ENCODE measurements around the gene SYPL1. TPM values are rescaled to one million over a fixed set of nuclear protein-coding genes. Genes with fewer than 3 reads are reported as not detected.

Gene SYPL1
- total and polyA plus RNA-seq, 2 donors (not counting 3 experiments of a cell fraction or from before 2014, with no cell fraction given): 59.8 to 67.1 TPM

DNA sequence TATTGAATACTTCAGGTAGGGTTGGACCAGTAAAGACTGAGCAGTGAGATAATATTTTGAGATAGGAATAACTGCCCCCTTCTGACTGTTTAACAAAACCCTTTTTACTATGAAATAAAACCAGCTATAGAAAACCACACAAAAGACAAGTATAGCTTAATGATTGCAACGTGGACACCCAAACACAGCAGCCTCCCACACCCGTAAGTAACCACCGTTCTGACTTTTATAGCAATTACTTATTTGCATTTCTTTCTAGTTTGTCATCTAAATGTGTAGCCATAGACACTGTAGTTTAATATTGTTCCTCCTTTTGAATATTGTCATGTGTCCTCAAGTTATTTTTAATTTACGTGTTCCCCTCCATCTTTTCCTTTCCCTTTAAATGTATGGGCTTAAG lies 42.9 kb upstream of the SYPL1 start:
- CTCF ChIA-PET: interaction anchor here (1.6 to 7.0 kb wide), 13 partner anchors 10 to 503 kb away, joined by 5 to 209 read pairs (median 17); no protein-coding TSS in a partner anchor
- POLR2A ChIA-PET: no interaction called here
- Histone ChIP-seq H3K79me2 (ENCODE audit: control insufficient read depth, insufficient read depth, low read length) (no peaks in the 10 kb centered on the region), H3K4me2 (ENCODE audit: insufficient read depth, low read length) (no peak overlapping the region), H3K9me3 (replicated peaks; ENCODE audit: control insufficient read depth, insufficient read depth, low read length) (no peaks in the 10 kb centered on the region), H3K36me3 (ENCODE audit: control insufficient read depth in 2 of 2, extremely low read depth in 1 of 2, insufficient read depth in 2 of 2, low read length in 2 of 2) (no peaks in the 10 kb centered on the region), H3K27ac (ENCODE audit: insufficient read depth, low read depth, low read length) (no peak overlapping the region), H4K20me1 (replicated peaks; ENCODE audit: control insufficient read depth, extremely low read depth, insufficient read depth, low read length) (no peaks in the 10 kb centered on the region), H3K9ac (replicated peaks; ENCODE audit: extremely low read depth, insufficient read depth, low read length) (no peak overlapping the region), H3K27me3 (ENCODE audit: control insufficient read depth in 2 of 2, insufficient read depth in 2 of 2, low read length in 2 of 2) (peaks cover 29 to 30% of the 10 kb centered on the region in 2 experiments), H3K4me1 (ENCODE audit: control insufficient read depth, extremely low read depth, insufficient read depth, low read length) (peaks cover 4% of the 10 kb centered on the region), H3K4me3 (replicated peaks in 1 of 3; ENCODE audit: insufficient read depth in 1 of 3, low read depth in 1 of 3, low read length in 3 of 3) (no peak overlapping the region), H2AFZ (ENCODE audit: low read depth, low read length) (no peak overlapping the region), H3K9me1 (replicated peaks; ENCODE audit: control insufficient read depth, extremely low read depth, insufficient read depth, low read length) (no peaks in the 10 kb centered on the region)
- no TSS peak for BruUV-seq (replicated peaks)
- dilution Hi-C loops (cut with MboI; ENCODE audit: extremely low pct_ligation_motif_present, low sequenced_read_pairs) (loop anchor here (25.0 kb wide), 1 partner anchor 93 kb away; no protein-coding TSS in a partner anchor), intact Hi-C loops (cut with micrococcal nuclease) (loop anchor here (10.0 kb wide), 1 partner anchor 390 kb away; no protein-coding TSS in a partner anchor)
- FAIRE-seq (no peak), DNase-seq (ENCODE audit: low read depth, low spot score) (no peak)
- TF ChIP-seq POLR2A (IDR thresholded peaks at IDR 0.05; ENCODE audit: low read depth, low read length) (no peak), FOS (IDR thresholded peaks at IDR 0.05; ENCODE audit: borderline replicate concordance, insufficient read depth, low read length) (no peak), CTCF (IDR thresholded peaks at IDR 0.05; ENCODE audit: extremely low read depth in 1 of 2, insufficient read depth in 1 of 2, low read depth in 1 of 2, low read length in 2 of 2) (no peak), POLR2AphosphoS5 (IDR thresholded peaks at IDR 0.05; ENCODE audit: insufficient read depth, low read depth, low read length) (no peak), EZH2 (IDR thresholded peaks at IDR 0.05; ENCODE audit: borderline replicate concordance, low read depth, low read length, severe bottlenecking) (no peak), JUN (IDR thresholded peaks at IDR 0.05; ENCODE audit: borderline replicate concordance, insufficient read depth, insufficient read length, low read depth) (no peak), MYC (IDR thresholded peaks at IDR 0.05; ENCODE audit: low read depth, low read length) (no peak), GATA2 (IDR thresholded peaks at IDR 0.05; ENCODE audit: insufficient read depth, insufficient read length, low read depth, low read length) (no peak)
- TF ChIP-seq, protein P1, sequence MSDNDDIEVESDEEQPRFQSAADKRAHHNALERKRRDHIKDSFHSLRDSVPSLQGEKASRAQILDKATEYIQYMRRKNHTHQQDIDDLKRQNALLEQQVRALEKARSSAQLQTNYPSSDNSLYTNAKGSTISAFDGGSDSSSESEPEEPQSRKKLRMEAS (IDR thresholded peaks at IDR 0.05; ENCODE audit: insufficient read depth, insufficient read length): no peak

Measured in endothelial cell of umbilical vein (primary cell).